NCI-H2227 (cell line): ENCODE measurements around the gene RNF150.
"Not testable (repeated sequence)": the region's sequence is repeated elsewhere in the genome, so short reads cannot be mapped to it uniquely, and the experiment has no call there.

Experiments
- DNase-seq: peaks from one replicate; lab custom pipeline; 2025; ENCODE audit not compliant: unreplicated experiment; lab: John Stamatoyannopoulos, UW

Gene RNF150

DNA sequence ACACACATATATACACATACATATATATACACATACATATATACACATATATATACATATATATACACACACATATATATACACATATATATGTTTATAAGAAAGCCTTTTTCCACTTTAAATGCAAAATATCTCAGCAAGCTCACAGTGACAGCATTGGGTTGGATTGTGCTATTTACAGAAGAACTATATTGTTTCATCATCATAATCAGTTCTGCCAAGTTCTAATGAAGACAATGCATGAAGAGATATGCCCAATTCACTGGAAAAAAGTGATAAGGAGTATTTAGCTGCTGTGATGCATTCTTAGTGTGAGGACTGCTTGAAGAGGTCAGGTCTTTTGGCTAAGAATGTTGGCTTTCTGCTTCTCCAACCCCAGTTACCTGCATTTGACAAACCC is 54.4 kb downstream of the RNF150 start:
- DNase-seq = no peak

DNA sequence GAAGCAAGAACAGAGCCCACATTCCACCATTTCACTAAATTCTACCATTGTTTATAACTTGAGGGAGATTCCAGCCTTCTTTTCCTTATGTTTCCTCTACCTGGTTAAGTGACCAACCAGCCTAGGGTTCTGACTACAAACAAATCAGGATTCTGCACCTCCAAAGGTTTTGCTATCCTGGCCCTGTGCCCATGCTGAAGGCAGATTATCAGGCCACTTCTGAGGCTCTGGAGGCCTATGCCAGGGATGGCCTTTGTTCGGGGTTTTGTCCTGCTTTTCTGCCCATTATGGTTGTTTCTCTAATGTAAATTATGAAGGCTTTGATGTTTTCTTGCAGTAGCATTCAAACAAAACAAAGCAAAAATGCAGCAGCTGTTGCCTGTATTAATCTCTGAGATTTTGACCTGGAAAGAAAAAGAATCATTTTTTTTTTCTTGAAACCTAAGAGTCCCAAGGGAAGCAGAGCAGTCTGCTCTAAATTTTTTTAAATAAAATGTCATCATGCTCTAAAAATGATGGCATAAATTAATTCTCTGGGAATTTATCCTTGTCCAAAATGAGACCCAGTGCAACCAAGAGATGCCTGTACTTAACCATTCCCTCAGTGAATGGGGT is 55.6 kb downstream of the RNF150 start:
- DNase-seq = no peak

DNA sequence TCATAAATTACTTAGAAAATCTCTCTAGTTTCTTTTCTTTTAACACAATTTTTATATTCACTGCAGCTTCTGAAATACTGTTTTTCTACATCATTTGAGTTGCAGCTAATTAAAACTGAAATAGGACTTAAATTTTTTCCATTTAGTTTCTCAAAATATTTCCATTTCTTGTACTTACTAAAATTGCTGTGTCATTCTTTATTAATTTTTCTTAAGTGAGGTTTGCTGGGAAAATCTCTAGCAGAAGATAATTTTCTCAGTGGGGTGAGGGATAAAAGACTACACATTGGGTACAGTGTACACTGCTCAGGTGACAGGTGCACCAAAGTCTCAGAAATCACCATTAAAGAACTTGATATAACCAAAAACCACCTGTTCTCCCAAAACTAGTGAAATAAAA is 57.7 kb downstream of the RNF150 start:
- no peak for DNase-seq

DNA sequence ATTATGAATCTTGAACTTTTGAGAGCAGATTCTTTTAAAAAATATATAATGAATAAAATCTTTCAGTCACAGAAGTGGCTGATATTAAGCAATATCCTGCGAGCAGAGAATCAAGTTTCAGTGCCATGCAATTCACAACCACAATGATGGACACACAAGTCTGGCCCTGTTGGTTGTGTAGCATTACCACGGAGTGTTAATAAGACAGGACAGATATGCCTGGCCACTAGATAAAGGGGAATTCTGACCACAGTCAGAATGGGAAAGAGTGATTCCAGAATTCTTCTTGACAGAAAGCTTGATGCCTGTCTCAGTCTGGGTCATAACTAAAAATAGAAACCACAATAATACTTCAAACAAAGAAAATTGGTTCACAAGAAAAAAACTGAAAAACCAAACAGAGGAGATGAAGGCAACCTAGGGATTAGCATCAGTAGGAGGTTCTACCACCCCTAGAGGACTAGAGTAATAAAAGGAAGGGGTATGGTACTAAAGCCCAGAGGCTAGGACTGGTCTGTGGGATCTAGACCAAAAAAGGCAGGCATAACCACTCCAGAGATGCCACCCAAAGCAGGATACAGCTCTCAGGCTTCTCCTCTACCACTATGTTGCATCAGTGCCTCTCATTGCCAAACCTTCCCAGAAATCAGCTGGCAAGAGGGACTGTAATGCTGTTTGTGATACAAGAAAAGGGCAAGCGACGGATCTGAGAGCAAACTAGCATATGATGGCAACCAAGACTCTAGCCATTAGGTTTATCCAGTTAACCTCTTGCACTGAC is 59.0 kb downstream of the RNF150 start:
- no peak for DNase-seq

DNA sequence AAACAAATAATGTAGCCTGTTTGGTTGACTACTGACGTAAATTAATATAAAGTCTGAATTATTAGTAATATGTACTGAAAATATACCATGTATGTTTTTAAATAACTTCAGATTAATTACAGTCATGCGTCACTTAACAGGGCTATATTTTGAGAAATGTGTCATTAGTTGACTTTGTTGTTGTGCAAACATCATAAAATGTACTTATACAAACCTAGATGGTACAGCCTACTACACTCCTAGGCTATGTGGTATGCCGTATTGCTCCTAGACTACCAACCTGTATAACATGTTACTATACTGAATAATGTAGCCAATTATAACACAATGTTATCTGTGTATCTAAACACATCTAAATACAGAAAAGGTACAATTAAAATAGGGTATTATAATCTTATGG is 66.6 kb downstream of the RNF150 start:
- DNase-seq = no peak

DNA sequence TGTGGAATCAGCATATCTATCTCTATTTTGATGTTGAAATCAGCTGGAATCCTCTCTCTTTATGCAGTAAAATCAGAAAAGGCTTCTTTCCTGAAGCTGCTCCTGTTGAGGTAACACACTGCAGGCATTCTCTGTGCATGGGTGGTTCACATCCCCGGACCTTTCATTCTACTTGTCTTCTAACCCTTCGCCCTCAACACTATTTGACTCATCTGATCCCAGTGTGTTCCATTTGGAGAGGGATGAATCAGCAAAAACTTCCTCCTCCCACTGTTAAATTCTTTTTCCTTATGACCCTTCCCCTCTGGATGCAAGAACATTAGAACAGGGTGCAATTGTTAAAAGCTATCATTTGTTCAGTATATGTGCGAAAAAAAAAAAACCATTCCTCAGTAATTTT is 67.4 kb downstream of the RNF150 start:
- no peak for DNase-seq

DNA sequence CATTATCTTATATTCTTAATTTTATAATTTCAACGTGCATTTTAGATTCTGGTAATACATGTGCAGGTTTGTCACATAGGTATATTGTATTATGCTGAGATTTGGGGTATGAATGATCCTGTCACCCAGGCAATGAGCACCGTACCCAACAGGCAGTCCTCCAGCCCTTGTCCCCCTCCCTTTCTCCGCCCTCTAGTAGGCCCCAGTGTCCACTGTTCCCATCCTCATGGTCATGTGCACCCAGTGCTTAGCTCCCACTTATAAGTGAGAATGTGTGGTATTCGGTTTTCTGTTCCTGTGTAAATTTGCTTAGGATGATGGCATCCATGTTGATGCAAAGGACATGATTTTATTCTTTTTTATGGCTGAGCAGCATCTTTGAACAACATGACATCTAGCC is 70.6 kb downstream of the RNF150 start:
- no peak for DNase-seq

DNA sequence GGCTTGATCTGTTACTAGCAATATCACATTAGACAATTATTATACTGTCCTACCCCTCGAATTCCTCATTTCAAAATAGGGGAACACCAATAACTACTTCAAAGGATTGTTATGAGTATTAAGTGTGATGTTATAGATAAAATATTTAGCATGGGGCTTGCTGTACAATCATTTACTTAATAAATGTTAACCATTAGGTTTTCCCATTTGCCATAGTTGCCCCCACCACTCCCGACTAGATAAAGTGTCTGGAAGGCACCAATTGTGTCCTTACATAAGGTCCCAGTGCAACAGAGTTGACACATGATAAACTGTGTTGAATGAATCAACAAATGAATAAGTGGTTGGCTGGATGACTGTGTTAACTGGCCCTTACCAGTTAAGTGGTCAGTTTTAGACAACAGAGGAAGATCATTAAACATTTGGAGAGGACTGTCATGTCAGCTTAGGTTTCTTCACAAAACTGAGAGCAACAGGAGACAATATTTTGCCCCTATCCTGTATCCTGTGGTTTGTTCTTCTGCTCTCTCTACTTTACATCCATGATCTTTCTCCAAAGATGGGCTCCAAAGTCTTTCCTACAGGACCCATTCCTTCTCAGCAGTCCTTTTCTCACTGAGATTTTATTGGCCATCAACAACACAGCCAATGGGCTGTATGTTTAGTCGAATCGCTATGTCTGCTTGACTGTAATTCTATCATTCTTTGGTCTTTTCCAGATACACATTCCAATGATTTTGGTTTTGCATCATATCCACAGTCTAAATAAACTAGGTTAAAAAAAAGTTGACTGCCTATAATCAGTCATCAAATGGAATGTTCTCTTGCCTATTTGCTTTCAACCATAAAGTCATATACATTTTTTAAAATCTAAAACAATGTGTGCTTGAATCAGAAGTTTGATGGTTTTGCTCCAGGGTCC is 74.4 kb downstream of the RNF150 start:
- DNase-seq = no peak

DNA sequence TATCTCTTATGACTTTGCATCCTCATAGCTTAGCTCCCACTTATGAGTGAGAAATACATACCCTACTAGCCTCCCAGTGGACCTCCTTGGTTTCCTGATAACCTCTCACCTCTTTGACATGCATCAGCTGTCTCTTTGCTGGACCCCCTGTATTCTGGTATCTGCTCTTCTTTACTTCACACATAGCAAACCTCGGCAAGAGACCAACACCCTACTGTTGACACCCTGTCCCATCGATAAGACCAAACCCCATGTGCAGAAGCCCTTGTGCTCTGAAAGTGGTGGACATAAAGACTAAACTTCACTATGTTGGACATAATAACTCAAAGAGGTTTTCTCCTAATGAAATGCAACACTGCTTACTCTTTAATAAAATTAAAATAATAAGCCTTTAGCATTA is 75.7 kb downstream of the RNF150 start:
- no peak for DNase-seq

DNA sequence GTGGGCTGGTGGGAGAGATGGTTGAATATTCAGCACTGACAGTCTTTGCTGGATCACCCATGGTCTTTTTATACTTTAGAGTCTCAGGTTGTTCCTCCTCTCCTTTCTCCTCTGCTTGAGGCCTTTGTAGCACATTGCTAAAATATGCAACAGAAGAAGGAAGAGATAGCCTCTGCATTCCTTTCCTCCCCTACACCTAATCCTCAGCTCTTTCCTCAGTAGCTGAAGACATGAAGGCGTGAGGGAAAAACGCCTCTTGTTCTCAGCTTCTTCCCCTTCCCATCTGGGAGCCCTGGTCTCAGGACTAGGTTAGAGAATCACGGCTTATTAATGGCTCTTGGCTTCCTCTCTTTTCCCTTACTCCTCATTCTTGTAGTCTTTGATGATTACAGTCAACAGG is 76.8 kb downstream of the RNF150 start:
- no peak for DNase-seq

DNA sequence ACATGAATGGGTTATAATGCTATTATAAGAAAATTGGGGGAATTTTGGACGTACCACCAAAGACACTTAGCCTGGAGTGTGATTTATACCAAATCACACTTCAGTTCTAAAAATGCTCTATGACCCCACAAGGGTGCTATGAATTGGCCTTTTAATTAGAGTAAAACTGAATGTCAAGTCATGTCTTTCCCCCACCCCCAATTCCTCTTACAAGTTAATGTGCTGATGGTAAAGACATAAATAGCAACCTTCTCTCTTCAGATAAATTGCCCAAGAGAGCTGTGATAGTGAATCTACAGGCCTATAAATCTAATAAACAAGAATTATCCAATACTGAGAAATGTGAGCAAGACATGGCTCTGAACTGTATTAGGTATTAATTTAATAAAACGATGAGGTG is 78.8 kb downstream of the RNF150 start:
- no peak for DNase-seq

DNA sequence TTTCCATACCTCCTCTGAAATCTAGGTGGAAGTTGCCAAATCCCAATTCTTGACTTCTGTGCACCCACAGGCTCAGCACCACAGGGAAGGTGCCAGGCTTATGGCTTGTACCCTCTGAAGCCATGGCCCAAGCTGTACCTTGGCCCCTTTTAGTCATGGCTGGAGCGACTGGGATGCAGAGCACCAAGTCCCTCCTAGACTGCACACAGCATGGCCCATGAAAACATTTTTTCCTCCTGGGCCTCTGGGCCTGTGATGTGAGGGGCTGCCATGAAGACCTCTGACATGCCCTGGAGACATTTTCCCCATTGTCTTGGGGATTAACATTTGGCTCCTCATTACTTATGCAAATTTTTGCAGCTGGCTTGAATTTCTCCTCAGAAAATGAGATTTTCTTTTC is 82.3 kb downstream of the RNF150 start:
- not testable (repeated sequence) for DNase-seq

DNA sequence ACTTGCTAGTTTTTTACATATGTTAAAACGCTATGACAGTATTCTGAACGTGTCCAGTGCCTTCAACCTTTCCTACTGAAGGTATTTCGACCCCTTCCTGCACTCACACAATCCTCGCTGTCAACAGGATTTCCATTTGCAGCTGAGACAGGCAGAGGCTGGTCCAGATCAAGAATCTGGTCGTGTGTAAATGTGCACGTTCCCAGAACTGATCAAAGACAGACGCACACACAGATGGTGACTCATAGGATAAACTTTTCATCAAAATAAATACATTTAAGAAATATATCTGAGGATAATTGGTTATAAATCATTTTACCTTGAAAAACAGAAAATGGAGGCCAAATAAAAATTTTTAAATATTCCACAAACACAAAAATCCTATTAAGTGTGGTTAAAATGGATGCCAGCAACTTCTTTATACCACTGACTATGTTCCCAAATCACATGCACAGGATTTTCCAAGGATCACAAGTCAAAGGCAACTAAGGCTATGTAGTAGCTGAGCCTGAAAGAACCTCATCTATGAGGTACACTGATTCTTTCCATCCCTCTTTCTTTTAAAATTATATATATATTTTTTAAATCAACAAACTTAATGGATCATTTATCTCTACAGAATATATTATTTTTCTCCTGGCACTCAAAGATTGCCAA is 85.9 kb downstream of the RNF150 start:
- DNase-seq = no peak

DNA sequence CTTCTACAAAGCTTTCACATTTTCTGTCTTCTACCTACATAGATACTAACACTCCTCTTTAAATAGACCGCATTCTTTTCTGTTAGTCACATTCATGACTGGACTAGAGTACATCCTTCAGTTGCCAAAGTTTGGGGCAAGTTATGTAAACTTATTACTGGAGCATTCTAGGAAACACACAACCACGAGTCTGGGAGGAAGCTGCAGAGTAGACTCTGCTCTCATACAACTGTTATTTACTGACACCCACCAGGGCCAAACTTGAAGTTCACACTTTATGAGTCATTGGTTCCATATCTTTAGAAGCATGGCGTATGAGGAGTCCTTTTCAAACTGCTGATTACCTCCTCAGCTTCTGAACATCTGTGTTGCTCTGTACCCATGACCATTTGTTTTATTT is 87.0 kb downstream of the RNF150 start:
- no peak for DNase-seq

DNA sequence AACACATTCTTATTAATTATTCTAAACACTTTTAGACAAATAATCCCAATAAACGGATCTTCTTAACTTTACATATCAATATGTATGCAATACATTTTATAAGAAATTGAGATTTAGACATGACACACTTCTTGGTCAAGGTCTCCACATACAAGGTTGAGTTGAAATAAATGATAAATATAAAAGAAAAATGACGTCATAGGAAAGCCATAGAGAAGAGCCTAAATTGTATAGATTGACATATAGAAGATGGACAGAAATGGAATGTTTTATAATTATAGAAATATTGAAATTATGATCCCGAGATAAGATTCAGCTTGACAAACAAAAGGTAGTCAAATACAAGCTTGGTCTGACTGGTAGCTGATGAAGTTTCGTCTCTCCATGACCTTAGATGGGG is 87.4 kb downstream of the RNF150 start:
- no peak for DNase-seq

DNA sequence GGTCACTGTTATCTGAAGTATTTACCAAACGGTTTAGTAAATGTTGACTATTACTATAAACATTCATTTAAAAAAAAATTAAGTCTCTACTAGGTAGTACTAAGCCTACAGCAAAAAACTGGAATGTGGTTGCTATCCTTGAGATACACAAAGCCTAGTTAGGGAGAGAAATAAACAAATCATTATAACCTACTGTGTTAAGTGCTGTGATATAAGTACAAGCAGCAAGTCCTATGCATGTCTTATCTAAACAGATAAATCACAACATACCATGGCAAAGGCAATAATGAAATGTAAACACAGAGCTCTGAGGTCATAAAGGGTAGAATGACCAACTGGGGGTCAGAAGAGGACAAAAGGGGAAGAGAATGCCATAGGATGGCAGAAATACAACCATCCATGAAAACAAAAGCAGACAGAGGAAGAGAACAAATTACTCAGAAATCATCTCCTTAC is 92.2 kb downstream of the RNF150 start:
- DNase-seq = no peak

DNA sequence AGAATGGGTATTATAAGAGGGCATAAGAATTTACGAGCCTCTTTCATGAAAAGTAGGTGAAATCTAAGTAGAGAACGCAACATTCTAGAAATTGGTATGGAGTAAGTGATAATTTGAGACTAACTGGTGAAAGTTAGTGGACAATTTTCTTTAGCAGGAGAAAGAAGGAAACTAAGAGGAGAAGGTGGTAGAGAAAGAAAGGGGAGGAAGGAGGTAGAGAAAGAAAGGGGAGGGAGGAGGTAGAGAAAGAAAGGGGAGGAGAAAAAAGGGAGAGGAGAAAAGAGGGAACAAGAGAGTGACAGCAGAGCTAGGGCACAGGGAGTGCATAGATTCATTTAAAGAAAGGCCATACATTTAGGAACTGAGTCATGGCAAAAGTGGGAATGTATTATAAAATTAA is 94.1 kb downstream of the RNF150 start:
- DNase-seq = no peak

DNA sequence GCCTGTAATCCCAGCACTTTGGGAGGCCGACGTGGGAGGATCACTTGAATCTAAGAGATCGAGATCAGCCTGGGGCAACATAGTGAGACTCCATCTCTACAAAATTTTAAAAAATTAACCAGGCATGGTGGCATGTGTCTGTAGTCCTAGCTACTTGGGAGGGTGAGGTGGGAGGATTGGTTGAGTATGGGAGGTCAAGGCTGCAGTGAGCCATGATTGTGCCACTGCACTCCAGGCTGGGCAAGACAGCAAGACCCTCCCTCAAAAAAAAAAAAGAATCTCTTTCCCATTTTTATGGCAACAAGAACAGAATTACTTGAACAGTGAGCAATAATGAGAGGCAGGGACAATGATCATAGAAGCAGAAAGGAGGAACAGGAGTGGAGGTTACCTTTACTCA is 94.8 kb downstream of the RNF150 start:
- no peak for DNase-seq

DNA sequence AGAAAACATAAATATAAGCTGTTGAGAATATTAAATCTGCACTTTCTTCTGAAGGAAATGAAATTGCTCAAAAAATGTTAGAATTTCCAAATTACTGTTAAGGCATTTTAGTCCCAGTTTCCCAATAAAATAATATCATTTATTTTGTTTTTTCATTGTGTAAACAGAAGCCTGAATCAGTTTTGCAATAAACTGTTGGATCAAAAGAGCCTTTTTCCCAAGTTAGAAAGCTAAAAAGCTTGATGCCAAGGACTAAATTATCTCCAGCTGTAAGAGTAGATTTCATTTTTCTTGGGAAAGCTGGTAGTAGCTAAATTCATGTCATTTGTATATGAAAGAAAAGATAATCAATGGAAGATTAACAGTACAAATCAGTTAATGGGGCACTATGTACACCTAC is 95.8 kb downstream of the RNF150 start:
- DNase-seq = no peak

DNA sequence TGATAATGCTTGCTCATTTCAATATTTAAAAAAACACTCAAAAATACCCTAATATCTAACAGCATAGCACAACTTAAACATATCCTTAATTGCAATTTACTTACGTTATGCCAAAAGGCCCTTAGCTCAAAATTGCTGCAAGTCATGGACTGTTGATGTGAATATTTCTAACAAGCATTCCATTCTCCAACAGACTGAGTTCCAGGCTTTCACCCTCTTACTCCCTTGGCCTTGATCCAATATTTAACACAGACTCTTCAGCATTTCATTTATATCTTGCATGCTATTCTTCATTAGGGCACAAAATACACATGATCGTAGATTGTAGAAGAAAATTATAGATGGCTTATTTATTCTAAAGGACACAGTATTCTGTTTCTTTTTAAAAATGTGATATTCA is 96.5 kb downstream of the RNF150 start:
- no peak for DNase-seq

DNA sequence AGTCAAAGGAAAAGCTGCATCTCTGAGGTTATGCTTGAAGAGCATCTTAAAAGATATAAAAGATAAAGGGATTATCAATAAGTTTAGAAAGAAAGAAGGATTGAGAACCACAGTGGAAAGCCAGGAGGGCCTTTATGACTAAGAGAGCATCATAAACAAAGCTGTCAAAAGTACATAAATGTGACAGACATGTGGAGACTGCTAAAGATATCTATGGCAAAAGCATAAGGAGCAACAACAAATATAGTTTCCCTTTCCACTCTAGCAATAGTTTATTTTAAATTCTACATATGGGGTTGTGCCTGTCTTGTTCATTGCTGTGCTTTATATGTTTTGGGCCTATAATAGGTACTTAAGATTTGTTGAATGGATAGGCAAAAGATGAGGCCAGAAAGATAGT is 97.3 kb downstream of the RNF150 start:
- no peak for DNase-seq
